Measurements from ENCODE around the gene MPHOSPH6.

- TF ChIP-seq CTCF (IDR thresholded peaks at IDR 0.05) (no peak), EP300 (IDR thresholded peaks at IDR 0.05) (no peak), POLR2A (IDR thresholded peaks at IDR 0.05) (no peak), POLR2AphosphoS5 (IDR thresholded peaks at IDR 0.05) (no peak)
Measured at GRCh38 chr16:82133798-82134197, 36.2 kb downstream of the MPHOSPH6 start.

Measured in stomach (tissue), 4 donors.